ENCODE measurements around the gene PDK1. TPM values are rescaled to one million over a fixed set of nuclear protein-coding genes. Genes with fewer than 3 reads are reported as not detected.

Gene PDK1
- total RNA-seq, 2 experiments from 2014 or later, result 30.0 to 31.1 TPM

DNA sequence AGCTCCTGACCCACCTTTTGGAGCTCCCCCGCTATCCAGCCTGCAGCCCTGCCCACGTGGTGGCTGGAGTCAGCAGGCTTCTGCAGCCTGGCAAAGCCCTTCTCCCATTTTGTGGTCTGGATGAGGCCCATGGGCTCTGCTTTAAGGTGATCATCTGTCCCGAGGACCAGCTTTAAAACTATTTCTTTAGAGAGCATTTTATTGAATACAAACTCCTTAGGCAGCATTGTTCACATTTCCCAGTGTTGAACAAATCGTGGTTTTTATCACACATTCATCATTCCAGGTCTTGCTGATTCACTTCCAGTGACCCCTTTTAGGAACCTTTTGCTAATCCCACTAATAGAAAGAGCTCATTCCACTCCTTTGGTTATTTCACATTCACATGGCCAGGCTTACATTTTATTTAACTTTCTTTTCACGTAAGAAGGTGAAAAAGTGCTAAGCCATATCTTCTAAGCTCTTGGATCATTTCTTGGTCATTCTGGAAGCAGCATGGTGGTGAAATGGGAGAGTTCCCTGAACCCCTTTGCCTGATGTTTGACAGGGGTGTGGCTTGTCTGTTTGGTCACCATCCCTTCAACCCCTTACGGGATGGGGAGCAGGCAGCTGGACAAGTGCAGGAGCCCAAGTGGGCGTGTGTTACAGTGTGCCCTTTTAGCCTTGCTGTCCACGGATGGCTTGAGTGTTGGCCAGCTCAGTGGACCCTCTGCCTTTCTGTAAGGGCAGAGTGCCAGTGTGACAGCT, 99.4 kb downstream of the PDK1 start:
- no peaks in the 10 kb centered on the region for H3K27me3 ChIP-seq (ENCODE audit: control insufficient read depth in 1 of 2, insufficient read depth in 2 of 2, low read length in 2 of 2)
- no peak for ATAC-seq (ENCODE audit: poor library complexity)
- Mint-ChIP-seq H3K27ac (no peak overlapping the region), H3K27me3 (no peaks in the 10 kb centered on the region), H3K4me3 (no peak overlapping the region), H3K9me3 (peaks cover 21% of the 10 kb centered on the region), H3K4me1 (ENCODE audit: low read depth) (no peaks in the 10 kb centered on the region), H3K36me3 (ENCODE audit: low read depth) (peaks cover 12% of the 10 kb centered on the region)
- TF ChIP-seq CTCF (IDR thresholded peaks at IDR 0.05), result no peak
- H3K4me3 ChIP-seq (ENCODE audit: low read length), result no peak overlapping the region
- no peaks in the 10 kb centered on the region for H3K4me1 ChIP-seq (ENCODE audit: insufficient read depth, low read length)
- POLR2A ChIA-PET, result no interaction called here
- no peaks in the 10 kb centered on the region for H3K36me3 ChIP-seq (ENCODE audit: insufficient read depth, low read length)
- H3K9me3 ChIP-seq (ENCODE audit: control insufficient read depth in 1 of 2, insufficient read depth in 1 of 2, low read length in 2 of 2), result peaks cover 8 to 9% of the 10 kb centered on the region in 2 experiments
- intact Hi-C loops (cut with DNase I, micrococcal nuclease), result no loop called here
- CTCF ChIA-PET, result interaction anchor here (1.1 kb wide), 1 partner anchor 15 kb away, joined by 3 read pairs; no protein-coding TSS in a partner anchor
- DNase-seq, result no peak
- H3K27ac ChIP-seq (ENCODE audit: low read depth in 1 of 2, low read length in 2 of 2), result no peak overlapping the region

- peaks cover 12% of the 10 kb centered on the region for H3K36me3 Mint-ChIP-seq (ENCODE audit: low read depth)
- ATAC-seq (ENCODE audit: poor library complexity), result no peak
- CTCF ChIA-PET, result interaction anchor here (1.1 kb wide), 1 partner anchor 14 kb away, joined by 3 read pairs; no protein-coding TSS in a partner anchor
Observed at GRCh38 chr2:172655838-172656573, 100.1 kb downstream of the PDK1 start.

More at GRCh38 chr2:172655838-172656573, 100.1 kb downstream of the PDK1 start:
- Mint-ChIP-seq H3K9me3 (peaks cover 18% of the 10 kb centered on the region), H3K27ac (no peak overlapping the region), H3K4me3 (no peak overlapping the region), H3K27me3 (no peaks in the 10 kb centered on the region), H3K4me1 (ENCODE audit: low read depth) (no peaks in the 10 kb centered on the region)
- Histone ChIP-seq H3K9me3 (ENCODE audit: control insufficient read depth in 1 of 2, insufficient read depth in 1 of 2, low read length in 2 of 2) (peaks cover 8 to 9% of the 10 kb centered on the region in 2 experiments), H3K36me3 (ENCODE audit: insufficient read depth, low read length) (no peaks in the 10 kb centered on the region), H3K27me3 (ENCODE audit: control insufficient read depth in 1 of 2, insufficient read depth in 2 of 2, low read length in 2 of 2) (no peaks in the 10 kb centered on the region), H3K4me1 (ENCODE audit: insufficient read depth, low read length) (no peaks in the 10 kb centered on the region), H3K4me3 (ENCODE audit: low read length) (no peak overlapping the region), H3K27ac (ENCODE audit: low read depth in 1 of 2, low read length in 2 of 2) (no peak overlapping the region)
- DNase-seq, result no peak
- POLR2A ChIA-PET, result no interaction called here
- intact Hi-C loops (cut with DNase I, micrococcal nuclease), result no loop called here
- no peak for TF ChIP-seq CTCF (IDR thresholded peaks at IDR 0.05)

Other genes starting within 250 kb of the PDK1 start
- 10 to 100 TPM; 53.5 to 58.0 TPM for gene ITGA6, start 128.5 kb upstream of the PDK1 start, total RNA-seq
- under 1 TPM; 0.69 to 0.73 TPM for gene RAPGEF4, start 179.8 kb downstream of the PDK1 start, total RNA-seq

Measured in CD4-positive, alpha-beta T cell (primary cell).